NB4 (cell line): ENCODE data around the gene C10orf105.
A peak's percentile ranks its signal among the peaks of the same experiment; 100 is the strongest.

Experiments
- DNase-seq: peaks from one replicate; pipeline ENCODE4 v3.0.0; 2010; ENCODE audit warnings: low read depth
- H3K4me3 ChIP-seq: one replicate; pipeline ENCODE4 v1.5.1; 2011; ENCODE audit warnings: mild to moderate bottlenecking, low read depth, low read length, moderate library complexity
- CTCF ChIP-seq: IDR thresholded peaks from one replicate; pipeline ENCODE4 v1.5.1; 2012; ENCODE audit warnings: low read depth, low read length
- MAX ChIP-seq: IDR thresholded peaks from 2 replicates; pipeline ENCODE4 v1.6.1; 2011; ENCODE audit warnings: low read depth, low read length
- MYC ChIP-seq: IDR thresholded peaks from 2 replicates; pipeline ENCODE4 v1.6.1; 2011; ENCODE audit warnings: low read depth, low read length
- POLR2A ChIP-seq: IDR thresholded peaks from 2 replicates; pipeline ENCODE4 v1.6.1; 2011; ENCODE audit warnings: mild to moderate bottlenecking; ENCODE audit not compliant: insufficient read length; ENCODE audit errors: extremely low read depth

Gene C10orf105

GRCh38 chr10:71697938-71698709, 21.5 kb downstream of the C10orf105 start:
- no peak overlapping the region for H3K4me3 ChIP-seq
- DNase-seq = no peak
- TF ChIP-seq MAX (no peak), POLR2A (no peak), CTCF (no peak), MYC (no peak)

GRCh38 chr10:71696628-71697326, 22.8 kb downstream of the C10orf105 start:
- peak; percentile 68 for DNase-seq
- TF ChIP-seq CTCF (peak; percentile 99), MAX (no peak)
- H3K4me3 ChIP-seq = no peak overlapping the region

GRCh38 chr10:71695502-71696476, 23.8 kb downstream of the C10orf105 start:
- TF ChIP-seq MYC (no peak), MAX (no peak), POLR2A (no peak), CTCF (no peak)
- no peak overlapping the region for H3K4me3 ChIP-seq
- no peak for DNase-seq

GRCh38 chr10:71694567-71694968, 25.0 kb downstream of the C10orf105 start:
- H3K4me3 ChIP-seq = no peak overlapping the region
- TF ChIP-seq POLR2A (no peak), MAX (peak; percentile 74), MYC (peak; percentile 50; the same call in 1 of the 2 replicates), CTCF (no peak)
- peak; percentile 97 for DNase-seq

- TF ChIP-seq MYC (no peak), POLR2A (no peak), CTCF (no peak), MAX (no peak)
- no peak for DNase-seq
- H3K4me3 ChIP-seq = no peak overlapping the region
Observed at GRCh38 chr10:71694039-71694501, 25.5 kb downstream of the C10orf105 start.
